Endothelial cell (in vitro differentiated cells): ENCODE data around the gene CKAP2L. TPM values are rescaled to one million over a fixed set of nuclear protein-coding genes. Genes with fewer than 3 reads are reported as not detected.

Source experiments
- DNase-seq: peaks from one replicate; pipeline ENCODE4 v3.0.0; 2021; ENCODE audit warnings: low spot score
- H3K27ac Mint-ChIP-seq: one replicate; pipeline ENCODE4 v1.8.0; 2021; ENCODE audit warnings: mixed read lengths, inconsistent platforms; ENCODE audit not compliant: unreplicated experiment
- H3K27me3 Mint-ChIP-seq: one replicate; pipeline ENCODE4 v1.8.0; 2021; ENCODE audit warnings: mild to moderate bottlenecking, moderate library complexity, mixed read lengths, inconsistent platforms; ENCODE audit not compliant: unreplicated experiment
- H3K36me3 Mint-ChIP-seq: one replicate; pipeline ENCODE4 v1.8.0; 2021; ENCODE audit warnings: mild to moderate bottlenecking, low read depth, mixed read lengths, inconsistent platforms; ENCODE audit not compliant: unreplicated experiment
- H3K4me1 Mint-ChIP-seq: one replicate; pipeline ENCODE4 v1.8.0; 2021; ENCODE audit warnings: mild to moderate bottlenecking, mixed read lengths, inconsistent platforms; ENCODE audit not compliant: unreplicated experiment
- H3K4me3 Mint-ChIP-seq: one replicate; pipeline ENCODE4 v1.8.0; 2021; ENCODE audit warnings: mild to moderate bottlenecking, mixed read lengths, inconsistent platforms; ENCODE audit not compliant: unreplicated experiment
- H3K9me3 Mint-ChIP-seq: one replicate; pipeline ENCODE4 v1.8.0; 2021; ENCODE audit warnings: mixed read lengths, inconsistent platforms; ENCODE audit not compliant: unreplicated experiment
- CTCF ChIP-seq: fragments of 200-600 bp; sonication (generic); IDR thresholded peaks from one replicate; pipeline ENCODE4 v1.5.0; 2021; ENCODE audit warnings: antibody characterized with exemption; ENCODE audit not compliant: unreplicated experiment
- total RNA-seq: library from RNA; stranded (reverse); fragmentation: NEBNext Ultra II Directional; extraction: Animal tissue kit (Norgen Biotek cat#: 25700); gene quantifications from one replicate; pipeline ENCODE4 v1.2.1, GENCODE V29; 2021; ENCODE audit not compliant: unreplicated experiment

The CKAP2L gene
- total RNA-seq, 1 donor from 2014 or later, result 5.5 TPM

GRCh38 chr2:112779598-112779997 is 15.2 kb upstream of the CKAP2L start:
- DNase-seq, result no peak
- H3K27me3 Mint-ChIP-seq, result no peaks in the 10 kb centered on the region
- no peak overlapping the region for H3K27ac Mint-ChIP-seq
- no peak overlapping the region for H3K4me3 Mint-ChIP-seq
- H3K36me3 Mint-ChIP-seq, result no peaks in the 10 kb centered on the region
- H3K9me3 Mint-ChIP-seq, result no peaks in the 10 kb centered on the region
- H3K4me1 Mint-ChIP-seq, result peaks cover 13% of the 10 kb centered on the region
- TF ChIP-seq CTCF, result no peak

- no peak overlapping the region for H3K27ac Mint-ChIP-seq
- no peaks in the 10 kb centered on the region for H3K36me3 Mint-ChIP-seq
- H3K9me3 Mint-ChIP-seq, result no peaks in the 10 kb centered on the region
- H3K27me3 Mint-ChIP-seq, result no peaks in the 10 kb centered on the region
- no peaks in the 10 kb centered on the region for H3K4me1 Mint-ChIP-seq
- DNase-seq, result no peak
- no peak overlapping the region for H3K4me3 Mint-ChIP-seq
- TF ChIP-seq CTCF, result no peak
Measured at GRCh38 chr2:112777036-112777435, 12.6 kb upstream of the CKAP2L start.

- Mint-ChIP-seq H3K27ac (no peak overlapping the region), H3K4me1 (no peaks in the 10 kb centered on the region), H3K27me3 (no peaks in the 10 kb centered on the region), H3K36me3 (no peaks in the 10 kb centered on the region), H3K9me3 (no peaks in the 10 kb centered on the region), H3K4me3 (no peak overlapping the region)
- DNase-seq, result no peak
- no peak for TF ChIP-seq CTCF
Measured at GRCh38 chr2:112776113-112776512, 11.7 kb upstream of the CKAP2L start.

GRCh38 chr2:112774536-112775285 is 10.3 kb upstream of the CKAP2L start:
- Mint-ChIP-seq H3K9me3 (no peaks in the 10 kb centered on the region), H3K4me1 (no peaks in the 10 kb centered on the region), H3K36me3 (no peaks in the 10 kb centered on the region), H3K27me3 (no peaks in the 10 kb centered on the region), H3K27ac (no peak overlapping the region), H3K4me3 (no peak overlapping the region)
- no peak for DNase-seq
- TF ChIP-seq CTCF, result no peak

GRCh38 chr2:112773556-112773955 is 9.1 kb upstream of the CKAP2L start:
- H3K27ac Mint-ChIP-seq, result no peak overlapping the region
- H3K27me3 Mint-ChIP-seq, result no peaks in the 10 kb centered on the region
- TF ChIP-seq CTCF, result no peak
- no peaks in the 10 kb centered on the region for H3K9me3 Mint-ChIP-seq
- no peak overlapping the region for H3K4me3 Mint-ChIP-seq
- DNase-seq, result no peak
- no peaks in the 10 kb centered on the region for H3K4me1 Mint-ChIP-seq
- H3K36me3 Mint-ChIP-seq, result no peaks in the 10 kb centered on the region
